AG10803 (cell line): ENCODE measurements around the gene DLK2.
A peak's percentile ranks its signal among the peaks of the same experiment; 100 is the strongest.

ENCODE experiments used
- DNase-seq: peaks from one replicate; pipeline ENCODE4 v3.0.0; 2010; ENCODE audit warnings: low read depth
- H3K4me3 ChIP-seq: 2 replicates; pipeline ENCODE4 v1.5.1; 2011; ENCODE audit warnings: mild to moderate bottlenecking, low read length, control low read depth
- TF ChIP-seq, protein P1 (sequence below): conservative IDR thresholded peaks from 2 replicates; pipeline ENCODE4 v1.5.1; 2011; ENCODE audit warnings: mild to moderate bottlenecking, low read length, control low read depth, inconsistent platforms

Gene DLK2

DNA sequence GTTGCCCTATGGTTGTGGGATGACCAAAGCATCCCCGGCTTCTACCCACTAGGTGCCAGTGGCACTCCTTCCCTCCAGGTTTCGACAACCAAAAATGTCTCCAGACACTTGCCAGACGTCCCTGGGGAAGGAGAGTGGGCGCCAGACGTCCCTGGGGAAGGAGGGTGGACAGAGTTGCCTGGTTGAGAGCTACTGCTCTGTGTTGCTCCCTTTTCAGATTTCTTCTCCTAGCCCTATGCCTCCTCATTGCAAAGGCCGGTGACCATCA is 41.7 kb upstream of the DLK2 start:
- DNase-seq, result no peak
- TF ChIP-seq, protein P1, sequence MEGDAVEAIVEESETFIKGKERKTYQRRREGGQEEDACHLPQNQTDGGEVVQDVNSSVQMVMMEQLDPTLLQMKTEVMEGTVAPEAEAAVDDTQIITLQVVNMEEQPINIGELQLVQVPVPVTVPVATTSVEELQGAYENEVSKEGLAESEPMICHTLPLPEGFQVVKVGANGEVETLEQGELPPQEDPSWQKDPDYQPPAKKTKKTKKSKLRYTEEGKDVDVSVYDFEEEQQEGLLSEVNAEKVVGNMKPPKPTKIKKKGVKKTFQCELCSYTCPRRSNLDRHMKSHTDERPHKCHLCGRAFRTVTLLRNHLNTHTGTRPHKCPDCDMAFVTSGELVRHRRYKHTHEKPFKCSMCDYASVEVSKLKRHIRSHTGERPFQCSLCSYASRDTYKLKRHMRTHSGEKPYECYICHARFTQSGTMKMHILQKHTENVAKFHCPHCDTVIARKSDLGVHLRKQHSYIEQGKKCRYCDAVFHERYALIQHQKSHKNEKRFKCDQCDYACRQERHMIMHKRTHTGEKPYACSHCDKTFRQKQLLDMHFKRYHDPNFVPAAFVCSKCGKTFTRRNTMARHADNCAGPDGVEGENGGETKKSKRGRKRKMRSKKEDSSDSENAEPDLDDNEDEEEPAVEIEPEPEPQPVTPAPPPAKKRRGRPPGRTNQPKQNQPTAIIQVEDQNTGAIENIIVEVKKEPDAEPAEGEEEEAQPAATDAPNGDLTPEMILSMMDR, result no peak
- H3K4me3 ChIP-seq, result no peak overlapping the region

DNA sequence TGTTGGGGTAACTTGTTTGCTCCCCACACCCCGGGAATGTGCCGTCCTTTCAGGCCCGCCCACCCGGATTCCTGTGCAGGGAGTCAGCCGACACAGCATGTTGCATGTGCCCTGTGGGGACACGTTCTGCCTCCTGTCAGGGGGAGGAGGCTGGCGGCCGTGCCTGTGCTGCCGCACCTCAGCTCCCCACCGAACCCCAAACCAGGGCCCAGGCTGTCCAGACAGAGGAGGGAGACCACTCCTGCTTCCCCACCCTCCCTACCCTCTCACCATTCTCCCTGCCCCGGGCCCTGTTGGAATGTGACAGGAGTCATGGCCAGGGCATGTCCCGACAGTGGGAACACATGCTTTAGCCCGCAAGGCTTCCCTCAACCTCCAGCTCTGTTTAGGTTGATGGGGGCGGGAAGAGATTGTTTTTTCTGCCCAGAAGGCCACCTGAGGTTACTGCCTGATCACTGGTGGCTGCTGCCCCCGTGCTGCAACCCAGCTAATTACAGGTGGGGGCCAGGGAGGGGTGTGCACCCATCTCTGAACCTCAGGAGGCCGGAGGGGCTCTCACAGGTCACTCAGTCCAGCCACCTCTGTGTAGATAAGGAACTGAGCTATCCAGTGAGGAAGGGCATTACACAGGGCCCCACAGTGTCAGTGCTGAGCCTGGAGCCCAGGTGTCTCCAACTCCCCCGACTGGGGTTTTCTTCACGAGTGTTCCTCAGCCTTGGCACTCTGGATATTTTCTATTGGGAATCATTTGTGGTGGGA is 41.2 kb upstream of the DLK2 start:
- peak; percentile 65 for DNase-seq
- TF ChIP-seq, protein P1, result peak; percentile 59
- no peak overlapping the region; the same call in 1 of the 2 replicates for H3K4me3 ChIP-seq

DNA sequence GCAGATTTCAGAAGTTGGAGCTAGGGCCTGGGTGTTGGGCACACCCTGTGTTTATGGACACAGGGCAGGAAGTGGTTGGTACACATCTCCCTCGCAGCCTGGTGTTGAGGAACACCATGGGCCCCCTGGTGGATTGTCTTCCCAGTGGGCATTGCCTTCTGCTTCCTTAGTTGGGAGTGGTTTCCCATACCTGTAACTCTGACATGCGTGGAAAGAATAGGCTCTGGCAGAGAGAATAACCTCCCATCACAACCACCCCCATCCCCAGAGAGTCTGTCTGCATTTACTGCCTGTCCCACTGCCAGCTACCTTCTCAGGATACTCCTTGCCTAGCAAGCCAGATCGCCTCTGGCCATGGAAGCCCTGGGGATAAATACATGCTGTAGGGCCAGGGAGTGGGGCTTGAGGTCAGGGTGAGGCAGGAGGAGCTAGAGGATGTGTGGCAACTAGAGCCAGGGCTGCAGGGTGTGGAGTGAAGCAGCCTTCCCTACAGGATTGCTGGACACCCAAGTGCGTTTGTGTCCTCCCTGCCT is 40.1 kb upstream of the DLK2 start:
- DNase-seq, result no peak
- no peak overlapping the region for H3K4me3 ChIP-seq
- TF ChIP-seq, protein P1, result peak; percentile 35

GRCh38 chr6:43494766-43495165 is 39.4 kb upstream of the DLK2 start:
- no peak for DNase-seq
- TF ChIP-seq, protein P1, result no peak
- no peak overlapping the region for H3K4me3 ChIP-seq

- H3K4me3 ChIP-seq, result no peak overlapping the region
- TF ChIP-seq, protein P1, result no peak
- no peak for DNase-seq
Measured at GRCh38 chr6:43494321-43494720, 39.0 kb upstream of the DLK2 start.

GRCh38 chr6:43493833-43494232 is 38.5 kb upstream of the DLK2 start:
- DNase-seq, result no peak
- TF ChIP-seq, protein P1, result no peak

DNA sequence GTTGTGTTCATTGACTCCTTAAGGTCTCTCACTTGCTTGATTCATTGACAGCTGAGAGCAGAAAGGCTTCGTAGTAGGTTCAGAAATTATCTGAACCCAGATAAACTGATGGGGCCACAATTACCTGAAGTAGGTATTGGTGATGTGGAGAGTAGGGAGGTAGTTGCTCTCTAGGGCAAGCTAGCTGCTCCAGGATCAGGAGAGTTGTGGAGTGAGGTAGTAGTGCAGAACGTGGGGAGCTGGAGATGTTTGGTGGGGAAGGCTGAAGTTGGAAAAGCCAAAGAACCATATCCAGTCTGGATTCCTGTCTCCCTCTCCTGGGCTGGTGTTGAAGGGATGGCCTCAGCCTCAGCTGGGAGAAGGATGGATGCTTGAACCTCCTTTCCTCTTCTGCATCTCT is 37.9 kb upstream of the DLK2 start:
- no peak for DNase-seq
- TF ChIP-seq, protein P1, result no peak
- H3K4me3 ChIP-seq, result no peak overlapping the region

More at GRCh38 chr6:43493833-43494232, 38.5 kb upstream of the DLK2 start:
- no peak overlapping the region for H3K4me3 ChIP-seq
